ENCODE data around the gene TXNRD1. TPM values are rescaled to one million over a fixed set of nuclear protein-coding genes. Genes with fewer than 3 reads are reported as not detected.
A peak's percentile ranks its signal among the peaks of the same experiment; 100 is the strongest.

Gene TXNRD1
- total RNA-seq, 1 donor from 2014 or later, result 72.0 TPM

- Mint-ChIP-seq H3K27ac (peak overlapping the region; percentile 99), H3K4me3 (peak overlapping the region; percentile 100), H3K4me1 (peaks cover 40% of the 10 kb centered on the region), H3K9me3 (no peaks in the 10 kb centered on the region), H3K27me3 (peaks cover 2% of the 10 kb centered on the region), H3K36me3 (ENCODE audit: low read depth) (peaks cover 14% of the 10 kb centered on the region)
- intact Hi-C loops (cut with micrococcal nuclease), result loop anchor here (1.0 to 10.0 kb wide), 10 partner anchors 10 to 1049 kb away; partner anchors contain the start of genes APPL2, C12orf75, CHST11 and NFYB
- ChIA-PET CTCF (interaction anchor here (0.9 to 4.2 kb wide), 3 partner anchors 10 to 70 kb away, joined by 3 to 17 read pairs (median 6); partner anchors contain the start of gene TXNRD1), POLR2A (interaction anchor here (0.6 to 4.4 kb wide), 10 partner anchors 9 to 982 kb away, joined by 3 to 51 read pairs (median 12); partner anchors contain the start of genes EID3, HSP90B1, NFYB and TXNRD1)
- ATAC-seq (ENCODE audit: low read depth) (no peak), DNase-seq (no peak)
- TF ChIP-seq CTCF (IDR thresholded peaks at IDR 0.05), result no peak
Observed at GRCh38 chr12:104285740-104286515, 70.3 kb downstream of the TXNRD1 start.

GRCh38 chr12:104286516-104287482 lies 71.2 kb downstream of the TXNRD1 start:
- ChIA-PET CTCF (interaction anchor here (0.9 to 4.2 kb wide), 4 partner anchors 11 to 71 kb away, joined by 3 to 17 read pairs (median 4); partner anchors contain the start of gene TXNRD1), POLR2A (interaction anchor here (0.5 to 4.4 kb wide), 18 partner anchors 9 to 983 kb away, joined by 3 to 51 read pairs (median 5); partner anchors contain the start of genes EID3, HSP90B1, NFYB and SLC41A2)
- peaks cover 40% of the 10 kb centered on the region for H3K4me1 Mint-ChIP-seq
- ATAC-seq (ENCODE audit: low read depth) (peak; percentile 86), DNase-seq (peak; percentile 76)
- H3K9me3 Mint-ChIP-seq, result no peaks in the 10 kb centered on the region
- H3K4me3 Mint-ChIP-seq, result peak overlapping the region; percentile 100
- intact Hi-C loops (cut with micrococcal nuclease), result loop anchor here (1.0 to 10.0 kb wide), 12 partner anchors 10 to 1048 kb away; partner anchors contain the start of genes APPL2, C12orf75, CHST11 and NFYB
- H3K27ac Mint-ChIP-seq, result peak overlapping the region; percentile 99
- H3K27me3 Mint-ChIP-seq, result peaks cover 2% of the 10 kb centered on the region
- TF ChIP-seq CTCF (IDR thresholded peaks at IDR 0.05), result no peak
- H3K36me3 Mint-ChIP-seq (ENCODE audit: low read depth), result peaks cover 17% of the 10 kb centered on the region

- ChIA-PET CTCF (interaction anchor here (0.7 to 4.2 kb wide), 3 partner anchors 11 to 87 kb away, joined by 3 to 17 read pairs (median 3); partner anchors contain the start of gene TXNRD1), POLR2A (interaction anchor here (0.7 to 4.4 kb wide), 9 partner anchors 9 to 820 kb away, joined by 3 to 51 read pairs (median 16); partner anchors contain the start of genes EID3, HSP90B1, NFYB and TXNRD1)
- Mint-ChIP-seq H3K27me3 (no peaks in the 10 kb centered on the region), H3K9me3 (no peaks in the 10 kb centered on the region), H3K4me3 (peak overlapping the region; percentile 100), H3K36me3 (ENCODE audit: low read depth) (peaks cover 35% of the 10 kb centered on the region), H3K27ac (peak overlapping the region; percentile 99), H3K4me1 (peaks cover 42% of the 10 kb centered on the region)
- ATAC-seq (ENCODE audit: low read depth), result peak; percentile 65
- intact Hi-C loops (cut with micrococcal nuclease), result loop anchor here (1.0 to 10.0 kb wide), 6 partner anchors 15 to 1046 kb away; partner anchors contain the start of genes APPL2, C12orf75, CHST11 and EID3
- DNase-seq, result peak; percentile 74
- TF ChIP-seq CTCF (IDR thresholded peaks at IDR 0.05), result no peak
Observed at GRCh38 chr12:104288635-104289274, 73.2 kb downstream of the TXNRD1 start.

- Mint-ChIP-seq H3K4me1 (peaks cover 45% of the 10 kb centered on the region), H3K36me3 (ENCODE audit: low read depth) (peaks cover 48% of the 10 kb centered on the region), H3K27ac (no peak overlapping the region), H3K4me3 (no peak overlapping the region), H3K9me3 (no peaks in the 10 kb centered on the region), H3K27me3 (no peaks in the 10 kb centered on the region)
- CTCF ChIA-PET, result interaction anchor here (0.7 kb wide), 1 partner anchor 763 kb away, joined by 3 read pairs; no protein-coding TSS in a partner anchor
- ATAC-seq (ENCODE audit: low read depth) (no peak), DNase-seq (no peak)
- POLR2A ChIA-PET, result interaction anchor here (0.6 kb wide), 1 partner anchor 45 kb away, joined by 3 read pairs; no protein-coding TSS in a partner anchor
- no peak for TF ChIP-seq CTCF (IDR thresholded peaks at IDR 0.05)
- intact Hi-C loops (cut with micrococcal nuclease), result no loop called here
Observed at GRCh38 chr12:104290320-104290719, 74.7 kb downstream of the TXNRD1 start.

All from activated B cell treated with CpG ODN at 0.5 μM for 24 hours (primary cell).